Measurements from ENCODE around the gene POMGNT2.
A peak's percentile ranks its signal among the peaks of the same experiment; 100 is the strongest.
"Not testable (repeated sequence)": the region's sequence is repeated elsewhere in the genome, so short reads cannot be mapped to it uniquely, and the experiment has no call there.

Gene POMGNT2

DNA sequence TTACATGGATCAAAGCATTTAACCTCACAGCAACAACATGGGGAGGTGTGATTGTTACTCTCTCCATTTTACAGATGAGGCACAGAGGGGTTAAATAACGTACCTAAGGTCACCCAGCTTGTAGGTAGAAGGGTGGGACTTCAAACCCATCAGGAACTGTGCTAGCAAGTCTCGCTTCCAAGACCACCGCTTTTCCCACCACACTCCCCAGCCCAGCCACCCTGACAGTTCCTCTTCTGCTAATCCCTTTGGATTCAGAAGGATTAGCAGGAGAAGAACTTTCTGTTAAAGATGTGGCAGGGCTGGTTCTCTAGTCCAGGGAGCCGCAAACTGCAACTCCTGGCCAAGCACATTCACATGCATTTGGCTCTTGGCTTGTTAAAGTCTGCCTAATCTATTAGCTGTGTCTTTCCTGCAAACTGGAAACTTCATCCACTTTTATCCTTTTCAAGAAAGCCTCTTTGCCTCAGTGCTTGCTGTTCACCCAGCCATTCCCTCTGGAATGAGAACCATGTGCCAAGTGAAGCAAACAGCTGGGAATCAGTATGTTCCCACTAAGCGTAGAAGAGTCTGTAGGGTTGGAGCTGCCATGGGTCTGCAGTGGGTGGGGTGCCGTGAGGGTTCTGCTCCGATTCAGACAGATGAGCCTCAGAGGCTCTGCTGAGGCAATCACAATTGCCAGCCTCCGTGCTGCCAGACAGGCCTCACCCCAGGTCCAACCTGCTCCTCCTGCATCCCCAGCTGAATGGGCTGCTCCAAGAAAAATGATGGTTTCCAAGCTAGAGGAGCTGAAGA lies 44.6 kb downstream of the POMGNT2 start:
- DNase-seq, result no peak
- intact Hi-C loops (cut with DNase I), result no loop called here

DNA sequence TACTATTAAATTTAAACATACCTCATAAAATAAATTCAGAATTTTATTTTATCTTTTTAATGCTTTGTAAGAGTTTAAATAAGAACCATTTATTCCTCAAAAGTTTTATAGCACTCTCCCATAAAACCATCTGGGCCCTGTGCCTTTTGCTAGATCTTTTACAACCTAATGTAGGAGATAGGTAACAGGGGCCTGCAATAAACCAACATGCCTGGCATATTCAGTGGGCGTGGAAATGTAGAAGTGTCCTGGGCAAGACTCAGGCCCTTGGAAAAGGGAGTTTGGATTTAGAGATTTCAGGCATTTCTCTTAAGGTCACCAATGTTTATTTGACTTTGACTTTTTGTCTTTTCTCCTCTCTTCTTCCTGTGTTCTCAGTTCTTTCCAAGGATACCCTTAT lies 46.4 kb downstream of the POMGNT2 start:
- DNase-seq, result no peak
- intact Hi-C loops (cut with DNase I), result no loop called here

DNA sequence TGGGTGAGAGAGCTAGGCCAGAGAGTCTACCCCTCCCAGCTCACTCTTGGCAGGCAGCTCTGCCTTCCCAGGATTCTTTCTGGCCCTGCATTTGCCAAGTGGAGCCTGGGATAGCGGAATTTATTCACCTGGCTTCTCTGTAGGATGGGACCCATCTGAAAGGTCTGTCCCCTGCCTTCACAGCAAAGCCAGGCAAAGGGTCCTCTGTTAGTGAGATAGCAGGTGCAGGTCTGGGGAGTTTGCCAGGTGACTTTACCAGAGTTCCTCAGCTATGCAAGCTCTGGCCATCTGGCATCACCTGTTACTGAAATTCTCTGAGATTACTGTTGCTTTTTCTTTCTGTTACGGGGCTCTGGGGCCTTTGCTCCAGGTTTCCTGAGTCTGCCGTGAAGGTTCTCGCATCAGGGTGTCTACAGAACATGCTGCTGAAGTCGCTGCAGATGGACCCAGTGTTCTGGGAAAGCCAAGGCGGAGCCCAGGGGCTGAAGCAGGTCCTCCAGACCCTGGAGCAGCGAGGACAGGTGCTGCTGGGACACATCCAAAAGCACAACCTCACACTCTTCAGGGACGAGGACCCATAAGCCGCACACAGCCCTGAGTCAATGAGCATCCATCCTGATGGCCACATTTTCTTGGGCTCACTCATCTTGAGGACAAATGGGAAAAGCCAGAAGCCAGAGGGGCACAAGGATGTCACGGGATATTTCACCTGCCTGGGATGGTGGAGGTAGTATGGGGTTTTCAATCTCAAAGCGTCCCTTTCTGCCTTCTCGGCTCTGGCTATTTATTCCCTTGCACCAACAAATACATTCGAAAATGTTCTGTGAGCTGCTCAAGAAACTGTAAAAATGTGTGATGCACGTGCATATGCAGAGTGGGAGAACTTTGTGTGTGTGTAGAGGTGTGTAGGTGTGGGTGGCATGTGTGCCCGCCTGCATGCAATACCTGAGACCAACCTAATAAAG lies 49.8 kb downstream of the POMGNT2 start:
- intact Hi-C loops (cut with DNase I), result no loop called here
- peak in 1 of 42 donors; percentile 27 for DNase-seq

DNA sequence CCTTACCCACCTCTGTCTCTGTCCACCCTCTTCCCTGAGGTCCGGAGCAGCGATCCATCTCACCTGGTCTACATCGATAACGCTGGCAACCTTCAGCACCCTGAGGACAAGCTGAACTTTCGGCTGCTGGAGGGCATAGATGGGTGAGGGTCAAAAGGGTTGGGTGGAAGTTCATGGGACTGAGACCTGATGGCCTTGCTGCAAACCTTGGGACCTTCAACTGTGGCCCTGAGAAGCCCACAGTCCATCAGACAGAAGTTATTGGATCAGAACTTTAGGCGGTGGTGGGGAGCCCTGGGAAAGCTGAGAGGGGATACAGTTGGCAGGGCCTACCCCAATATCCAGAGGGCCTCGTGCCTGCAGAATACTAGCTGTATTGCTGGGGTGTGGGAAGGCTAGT lies 50.5 kb downstream of the POMGNT2 start:
- intact Hi-C loops (cut with DNase I), result no loop called here
- DNase-seq, result no peak

DNA sequence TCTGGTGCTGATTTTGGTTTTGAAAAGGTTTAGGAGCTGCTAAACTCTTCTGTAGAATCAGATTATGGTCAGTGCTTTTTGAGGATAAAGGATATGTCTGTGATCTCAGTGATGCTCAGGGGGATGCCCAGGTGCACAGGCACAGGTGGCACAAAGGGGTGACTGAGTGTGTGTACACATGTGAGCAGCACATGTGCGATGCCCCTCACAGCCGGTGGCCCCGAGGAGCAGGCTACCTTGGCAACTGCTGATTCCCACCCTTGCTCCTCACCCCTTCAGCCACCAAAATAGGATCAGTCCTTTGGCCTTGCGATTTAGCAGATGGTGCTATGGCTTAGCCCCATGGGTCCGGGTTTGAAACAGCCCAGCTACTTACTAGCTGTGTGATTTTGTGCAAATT lies 51.1 kb downstream of the POMGNT2 start:
- DNase-seq, result peak in 1 of 42 donors; percentile 13
- intact Hi-C loops (cut with DNase I), result no loop called here

DNA sequence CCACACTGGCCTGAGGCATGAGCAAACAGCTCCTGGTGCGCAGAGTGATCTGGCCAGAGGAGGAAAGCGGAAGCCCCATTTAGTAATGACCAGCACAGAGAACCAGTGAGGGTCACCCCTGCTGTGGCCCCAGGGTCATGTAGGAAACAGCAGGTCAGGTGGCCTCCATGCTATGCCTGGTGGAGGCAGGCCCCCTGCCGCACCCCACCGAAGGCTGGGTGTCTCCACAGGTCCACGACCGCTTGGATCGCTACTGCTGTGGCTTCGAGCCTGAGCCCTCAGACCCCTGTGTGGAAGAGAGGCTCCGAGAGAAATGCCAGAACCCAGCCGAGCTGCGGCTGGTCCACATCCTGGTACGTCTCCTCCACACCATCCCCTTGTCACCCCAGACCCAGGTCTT lies 52.6 kb downstream of the POMGNT2 start:
- DNase-seq, result peak in 1 of 42 donors; percentile 25

DNA sequence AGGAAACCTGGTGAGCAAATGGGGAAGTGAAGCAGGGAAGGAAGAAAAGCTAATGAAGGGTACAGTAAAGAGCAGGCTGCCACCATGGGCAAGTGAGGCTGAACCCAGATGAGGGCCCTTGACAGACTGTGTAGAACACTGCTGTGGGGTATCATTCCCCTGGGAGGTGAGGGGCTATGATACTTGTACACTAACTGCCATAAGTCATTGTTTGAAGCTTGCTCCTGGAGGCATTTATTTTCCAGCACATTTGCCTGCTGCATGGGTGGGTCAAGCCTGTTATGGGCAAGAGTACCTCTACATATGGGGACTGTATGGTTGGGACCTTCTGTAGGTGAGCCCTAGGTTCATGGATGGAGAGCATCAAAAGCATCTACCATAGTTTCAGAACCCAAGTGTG lies 57.4 kb downstream of the POMGNT2 start:
- intact Hi-C loops (cut with DNase I), result no loop called here
- DNase-seq, result peak in 1 of 42 donors; percentile 4

More for the DNA sequence above, 52.6 kb downstream of the POMGNT2 start:
- intact Hi-C loops (cut with DNase I), result no loop called here

DNA sequence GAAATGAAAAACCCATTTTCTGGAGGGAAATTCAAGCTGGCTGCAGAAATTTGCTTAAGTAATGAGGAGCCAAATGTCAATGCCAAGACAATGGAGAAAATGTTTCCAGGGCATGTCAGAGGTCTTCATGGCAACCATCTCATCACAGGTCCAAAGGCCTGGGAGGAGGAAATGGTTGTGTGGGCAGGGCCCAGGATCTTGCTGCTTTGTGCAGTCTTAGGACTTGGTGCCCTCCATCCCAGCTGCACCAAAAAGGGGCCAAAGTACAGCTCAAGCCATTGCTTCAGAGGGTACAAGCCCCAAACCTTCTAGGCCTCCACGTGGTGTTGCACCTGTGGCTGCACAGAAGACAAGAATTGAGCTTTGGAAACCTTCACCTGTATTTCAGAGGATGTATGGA lies 59.3 kb downstream of the POMGNT2 start:
- intact Hi-C loops (cut with DNase I), result no loop called here
- peak in 1 of 42 donors; percentile 9 for DNase-seq

DNA sequence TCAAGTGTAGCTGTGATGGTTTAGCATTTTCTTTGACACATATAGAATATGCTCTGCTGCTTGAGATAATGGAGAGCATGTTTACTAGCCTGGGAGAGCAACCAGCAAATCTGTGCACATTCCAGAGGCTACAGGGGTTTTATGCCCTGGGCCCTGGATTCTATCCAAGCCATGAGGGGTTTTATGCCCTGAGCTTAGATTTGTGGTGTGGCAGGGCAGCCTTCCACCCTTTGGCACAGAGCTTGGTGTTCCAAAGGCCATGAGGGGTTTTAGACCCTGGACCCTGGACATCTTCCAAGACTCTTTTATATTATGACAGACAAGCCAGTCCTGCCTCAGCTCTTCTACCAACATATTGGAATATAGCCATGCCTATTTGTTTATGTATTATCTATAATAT lies 60.8 kb downstream of the POMGNT2 start:
- DNase-seq, result peak in 1 of 42 donors; percentile 8
- intact Hi-C loops (cut with DNase I), result not testable (repeated sequence)

DNA sequence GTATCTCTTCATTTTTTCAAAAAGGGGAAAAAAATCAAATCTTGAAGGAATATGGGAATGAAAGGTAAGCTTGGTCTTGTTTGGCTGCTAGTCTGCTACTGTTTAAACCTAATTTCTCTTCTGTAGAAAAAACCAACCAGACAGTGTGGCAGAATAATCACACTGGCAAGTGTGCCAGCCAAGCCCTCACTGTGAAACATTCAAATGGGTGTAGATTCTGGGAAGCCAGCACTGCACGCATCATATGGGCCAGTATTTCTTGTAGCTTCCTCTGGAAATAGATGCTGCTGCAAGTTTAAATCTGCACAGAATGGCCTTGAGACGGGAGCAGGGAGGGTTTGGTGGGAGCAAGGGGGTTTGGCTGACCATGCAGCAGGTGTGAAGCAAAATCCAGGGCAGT lies 62.1 kb downstream of the POMGNT2 start:
- intact Hi-C loops (cut with DNase I), result no loop called here
- DNase-seq, result peak in 2 of 42 donors; percentile 19 to 26

DNA sequence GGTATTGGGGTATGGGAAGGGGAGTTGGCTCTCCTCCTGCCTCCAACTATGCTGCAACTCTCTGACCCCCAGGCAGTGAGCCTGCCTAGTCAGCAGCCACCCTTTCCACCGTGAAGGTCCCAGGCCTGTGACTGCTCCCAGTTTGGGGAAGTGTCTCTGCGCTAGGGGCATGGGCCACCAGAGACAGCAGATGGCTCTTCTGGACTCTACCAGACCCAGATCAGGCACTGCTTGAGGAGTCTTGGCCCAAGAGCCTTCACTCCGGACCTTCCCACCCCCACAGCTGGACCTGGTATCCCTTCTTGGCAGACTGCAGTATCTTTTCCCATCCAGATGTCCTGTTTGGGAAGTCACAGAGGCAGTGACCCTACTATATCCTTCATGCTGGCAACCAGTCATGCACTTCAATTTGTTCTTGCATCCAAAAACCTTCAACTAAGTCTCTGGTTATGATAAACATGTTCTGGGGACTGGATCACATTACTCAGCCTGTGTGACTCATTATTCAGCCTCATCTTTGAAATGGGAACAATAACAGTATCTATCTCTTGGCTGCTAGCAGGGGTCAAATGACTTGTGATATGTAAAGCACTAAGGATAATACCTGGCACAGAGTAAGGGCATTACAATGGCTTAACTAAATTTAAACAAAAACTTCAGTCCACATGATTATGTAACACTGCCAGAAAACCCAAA lies 62.7 kb downstream of the POMGNT2 start:
- peak in 2 of 42 donors; percentile 19 to 20 for DNase-seq
- intact Hi-C loops (cut with DNase I), result no loop called here

DNA sequence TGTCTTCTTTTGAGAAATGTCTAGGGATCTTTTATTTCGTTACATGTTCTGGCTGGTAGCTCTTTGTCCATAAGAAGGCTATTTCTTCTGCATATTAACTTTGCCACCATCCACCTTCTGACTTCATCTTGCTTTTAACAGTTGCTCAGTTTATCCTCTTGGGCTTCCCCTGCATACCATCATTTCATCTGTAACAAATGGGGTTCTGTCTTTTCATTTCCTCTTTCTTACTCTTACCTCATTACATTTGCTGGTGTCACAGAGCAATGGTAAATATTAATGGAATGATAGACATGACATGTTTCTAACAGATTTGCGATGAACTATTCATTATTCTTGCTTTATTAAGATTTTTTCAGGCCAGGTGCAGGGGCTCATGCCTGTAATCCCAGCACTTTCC lies 64.4 kb downstream of the POMGNT2 start:
- intact Hi-C loops (cut with DNase I), result no loop called here

DNA sequence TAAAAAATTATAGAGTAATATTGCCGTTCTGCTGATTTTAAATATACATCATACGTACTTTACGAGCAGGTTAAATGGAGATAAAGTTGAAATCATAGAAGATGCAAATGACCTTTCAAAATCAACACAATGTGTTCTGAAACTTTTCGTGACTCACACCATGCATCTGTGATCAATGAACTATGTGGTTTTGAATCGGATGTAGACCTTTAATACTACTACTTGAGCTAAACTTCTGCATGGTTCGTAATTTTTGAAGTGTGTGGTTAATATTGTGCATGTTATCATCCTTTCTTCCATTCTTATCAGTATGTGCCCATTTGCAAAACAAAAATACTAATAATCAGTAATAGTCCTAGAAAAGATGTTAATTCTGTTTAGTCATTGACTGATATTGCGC lies 67.9 kb downstream of the POMGNT2 start:
- peak in 1 of 42 donors; percentile 4 for DNase-seq
- intact Hi-C loops (cut with DNase I), result no loop called here

More for the DNA sequence above, 64.4 kb downstream of the POMGNT2 start:
- DNase-seq, result no peak

DNA sequence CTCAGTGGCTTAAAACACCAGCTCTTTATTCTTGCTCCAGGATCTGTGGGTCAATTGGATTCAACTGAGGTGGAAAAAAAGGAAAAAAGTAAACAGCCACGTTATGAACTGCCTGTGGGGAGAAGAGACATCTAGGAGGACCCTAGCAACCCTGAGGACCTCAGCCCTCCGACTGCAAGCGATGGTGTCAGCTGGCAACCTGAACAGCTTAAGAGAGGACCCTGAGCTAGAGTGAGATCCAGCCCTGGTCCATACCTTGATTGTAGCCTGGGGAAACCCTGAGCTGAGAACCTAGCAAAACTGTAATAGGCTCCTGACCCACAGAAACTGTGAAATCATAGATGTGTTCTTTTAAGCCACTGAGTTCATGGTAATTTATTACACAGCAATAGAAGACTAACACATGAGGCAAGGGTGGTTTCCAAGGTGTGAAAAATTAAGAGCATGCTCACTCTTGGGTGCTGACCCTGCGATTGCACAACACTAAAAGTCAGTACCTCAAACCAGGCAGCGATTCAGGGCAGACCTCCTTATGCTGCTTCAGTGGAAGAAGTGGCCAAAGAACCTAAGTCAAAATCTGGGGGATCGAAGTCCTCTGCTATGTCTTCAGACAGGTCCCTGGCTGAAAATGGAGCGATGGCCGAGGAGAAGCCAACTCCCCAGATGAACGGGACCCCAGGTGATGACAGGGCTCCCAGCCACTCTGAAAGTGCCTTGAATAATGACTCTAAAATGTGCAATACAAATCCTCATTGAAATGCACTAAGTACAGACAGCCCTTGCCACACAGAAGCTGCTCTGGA lies 69.1 kb downstream of the POMGNT2 start:
- peak in 1 of 42 donors; percentile 33 for DNase-seq
- intact Hi-C loops (cut with DNase I), result no loop called here

DNA sequence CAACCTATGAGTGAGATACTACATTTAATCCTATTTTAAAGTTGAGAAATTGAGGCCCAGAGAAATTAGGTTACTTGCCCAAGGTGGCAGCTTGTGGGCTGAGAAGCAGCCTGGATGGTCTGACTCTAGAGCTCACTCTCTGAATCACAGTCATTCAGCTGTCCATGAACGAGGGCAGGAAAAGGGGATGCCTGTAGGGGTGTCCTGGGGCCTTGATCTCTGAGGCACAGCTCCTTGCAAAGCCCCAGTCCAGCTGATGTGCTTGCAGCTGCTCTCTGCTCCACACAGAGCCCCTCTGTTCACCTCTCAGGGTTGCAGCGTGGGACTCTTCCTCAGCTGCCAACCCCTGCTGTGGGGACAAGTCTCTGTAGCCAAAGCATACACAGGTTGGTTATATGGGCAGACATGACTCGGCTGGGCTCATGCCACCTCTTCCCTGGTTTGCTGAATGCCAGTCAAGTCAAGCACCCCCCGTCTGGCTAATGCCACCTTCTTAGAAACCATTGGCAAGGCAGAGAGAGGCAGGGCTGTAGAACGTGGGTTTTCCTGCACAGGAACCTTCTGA lies 70.0 kb downstream of the POMGNT2 start:
- DNase-seq, result peak in 7 of 42 donors; percentile 8 to 36 (median 20)
- intact Hi-C loops (cut with DNase I), result no loop called here

DNA sequence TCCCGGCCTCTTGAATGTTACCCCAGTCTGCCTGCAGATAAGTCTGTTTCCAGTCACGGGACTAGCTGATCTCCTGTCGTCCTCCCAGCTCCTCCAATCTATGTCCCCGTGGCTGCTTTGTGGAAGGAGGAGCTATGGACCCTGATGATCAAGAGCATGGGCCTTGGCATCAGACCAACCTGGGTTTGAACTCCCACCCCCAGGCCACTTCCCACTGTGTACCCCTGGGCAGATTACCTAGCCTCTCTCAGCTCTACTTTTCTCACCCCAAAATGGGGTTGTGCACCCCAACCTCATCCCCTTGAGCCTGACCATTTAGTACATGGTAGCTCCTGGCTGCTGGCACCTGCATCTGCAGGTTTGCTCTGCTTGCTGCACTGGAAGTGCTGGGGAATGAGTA lies 71.0 kb downstream of the POMGNT2 start:
- DNase-seq, result peak in 1 of 42 donors; percentile 16

DNA sequence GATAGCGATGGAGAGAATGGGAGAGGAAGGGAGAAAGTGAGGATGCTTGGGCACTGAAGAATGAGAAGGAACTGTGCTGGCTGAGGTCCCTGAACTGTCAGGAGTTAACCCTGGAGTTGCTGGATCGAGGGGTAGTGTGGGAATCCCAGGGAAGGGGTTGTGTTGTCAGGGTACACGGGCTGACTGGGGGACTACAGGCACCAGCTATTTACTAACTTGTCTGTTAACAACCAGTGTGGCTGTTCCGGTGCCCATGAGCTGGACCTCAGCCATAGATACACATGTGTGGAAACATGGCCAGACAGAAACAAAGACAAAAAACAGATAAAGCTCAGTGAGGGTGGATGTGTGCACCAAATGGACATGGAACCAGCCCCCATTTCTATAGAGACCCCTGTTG lies 71.7 kb downstream of the POMGNT2 start:
- DNase-seq, result no peak
- intact Hi-C loops (cut with DNase I), result no loop called here

More for the DNA sequence above, 71.0 kb downstream of the POMGNT2 start:
- intact Hi-C loops (cut with DNase I), result no loop called here
